ENCODE results near the gene MDGA2.

DNA sequence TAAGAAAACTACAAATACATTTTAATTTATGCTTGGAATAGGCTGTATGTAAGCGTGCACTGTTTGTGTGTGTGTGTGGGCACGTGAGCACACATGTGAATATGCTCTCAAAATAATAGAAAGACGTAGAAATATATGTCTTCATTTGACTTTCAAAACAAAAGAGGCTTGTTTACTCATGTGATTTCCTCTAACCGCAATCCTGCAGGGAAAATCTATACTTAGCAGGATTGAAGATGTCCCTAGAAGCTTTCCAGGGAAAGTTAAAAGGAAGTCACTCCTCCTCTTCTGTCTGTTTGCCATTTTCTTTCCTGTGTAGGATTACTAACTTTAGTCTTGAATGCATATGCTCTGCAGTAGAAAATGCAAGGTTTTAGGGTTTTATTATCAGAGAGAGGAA is 404.7 kb downstream of the MDGA2 start:
- TF ChIP-seq CTCF (conservative IDR thresholded peaks at IDR 0.05 in 1 of 2, IDR thresholded peaks at IDR 0.05 in 1 of 2; ENCODE audit: low read depth in 1 of 2, low read length in 2 of 2) (no peak), EZH2 (IDR thresholded peaks at IDR 0.05; ENCODE audit: low read length, missing control alignments) (no peak)
